PC-9 (cell line): ENCODE data around the gene NRROS.

ENCODE experiments used
- CTCF ChIP-seq: fragments of 200-600 bp; sonication (generic); conservative IDR thresholded peaks from 2 replicates; pipeline ENCODE4 v1.6.1; 2017; ENCODE audit warnings: mixed run types, antibody characterized with exemption, mild to moderate bottlenecking, moderate library complexity
- EZH2 ChIP-seq: fragments of 200-600 bp; sonication (generic); IDR thresholded peaks from 2 replicates; pipeline ENCODE4 v1.8.0; 2017; ENCODE audit warnings: antibody characterized with exemption, low read depth

GRCh38 chr3:196677931-196678330 lies 38.4 kb downstream of the NRROS start:
- TF ChIP-seq CTCF = no peak
- no peak for TF ChIP-seq EZH2
